Measurements from ENCODE around the gene ORAI1. TPM values are rescaled to one million over a fixed set of nuclear protein-coding genes. Genes with fewer than 3 reads are reported as not detected.

The ORAI1 gene
- total and polyA plus RNA-seq, 2 of the 13 experiments (the other 11 are each of a cell fraction or from before 2014, with no cell fraction given), result 9.2 to 17.2 TPM

- no peak for TF ChIP-seq ATF2 (CRISPR knock-in tag; IDR thresholded peaks at IDR 0.05)
- TF ChIP-seq UBTF (CRISPR knock-in tag; IDR thresholded peaks at IDR 0.05), result peak; percentile 51; the same call in 1 of the 2 replicates
These were observed 47.0 kb upstream of the ORAI1 start (continued) for GRCh38 chr12:121579190-121579791.

GRCh38 chr12:121579981-121580868 lies 46.1 kb upstream of the ORAI1 start:
- no TSS peak for BruUV-seq (replicated peaks)
- in situ Hi-C loops (cut with HindIII; ENCODE audit: extremely low pct_ligation_motif_present, low pct_unique_long_range_greater_than_20kb) (no loop called here), intact Hi-C loops (cut with micrococcal nuclease; ENCODE audit: unreplicated experiment) (loop anchor here (2.0 kb wide), 1 partner anchor 47 kb away; the partner anchor contains the start of gene ORAI1)
- no peaks in the 10 kb centered on the region for H3K36me3 ChIP-seq (replicated peaks in 1 of 2; ENCODE audit: control insufficient read depth in 1 of 2, insufficient read depth in 2 of 2, low read length in 2 of 2)
- H4K20me1 ChIP-seq (ENCODE audit: insufficient read depth, low read length), result no peaks in the 10 kb centered on the region
- under 1% methylated on average over 21 of the region's 54 CpGs for WGBS (ENCODE audit: low lambda C conversion rate)
- ChIA-PET POLR2A (interaction anchor here (0.7 to 2.0 kb wide), 7 partner anchors 10 to 47 kb away, joined by 3 to 6 read pairs (median 3); partner anchors contain the start of gene ORAI1), CTCF (ENCODE audit: low intra/inter-chr PET ratio, low total read pairs) (no interaction called here)
- ATAC-seq (peak; percentile 66), FAIRE-seq (no peak), DNase-seq (ENCODE audit: low spot score) (peak; percentile 34)
- peaks cover 57% of the 10 kb centered on the region for H3K4me1 ChIP-seq (ENCODE audit: insufficient read depth, low read length)
- peak overlapping the region; percentile 62 for H3K27ac ChIP-seq (ENCODE audit: extremely low read length, insufficient read depth, low read length)
- peaks cover 1% of the 10 kb centered on the region for H3K79me2 ChIP-seq (ENCODE audit: insufficient read depth, low read length)
- peak overlapping the region; percentile 91 for H3K4me2 ChIP-seq (ENCODE audit: low read depth, low read length)
- H2AFZ ChIP-seq (ENCODE audit: low read length), result peak overlapping the region; percentile 34
- H3K9ac ChIP-seq (ENCODE audit: insufficient read depth, low read depth, low read length), result peak overlapping the region; percentile 69
- H3K27me3 ChIP-seq (ENCODE audit: control insufficient read depth in 1 of 2, insufficient read depth in 2 of 2, low read length in 2 of 2), result no peaks in the 10 kb centered on the region
- H3K4me3 ChIP-seq (replicated peaks in 1 of 3; ENCODE audit: insufficient read depth in 1 of 3, low read depth in 2 of 3, low read length in 3 of 3), result peak overlapping the region; percentile 70 to 87 (median 74)
- no peaks in the 10 kb centered on the region for H3K9me3 ChIP-seq (ENCODE audit: low read length)
- TF ChIP-seq ZNF44 (CRISPR knock-in tag; IDR thresholded peaks at IDR 0.05) (no peak), KDM5B (CRISPR knock-in tag; IDR thresholded peaks at IDR 0.05; ENCODE audit: borderline replicate concordance) (peak; percentile 64; the same call in 1 of the 2 replicates), FOXO1 (CRISPR knock-in tag; IDR thresholded peaks at IDR 0.05) (0 out of 2 replicates have a peak, but pooled peaks have one; percentile 31), GMEB2 (CRISPR knock-in tag; IDR thresholded peaks at IDR 0.05; ENCODE audit: low read depth) (no peak), ZNF513 (CRISPR knock-in tag; conservative IDR thresholded peaks at IDR 0.05) (no peak), ZNF431 (CRISPR knock-in tag; IDR thresholded peaks at IDR 0.05; ENCODE audit: borderline replicate concordance, low read depth) (no peak), FOXA1 (IDR thresholded peaks at IDR 0.05) (no peak), FOXA1 (CRISPR knock-in tag; IDR thresholded peaks at IDR 0.05) (0 out of 2 replicates have a peak, but pooled peaks have one; percentile 3), MEF2D (CRISPR knock-in tag; IDR thresholded peaks at IDR 0.05) (0 out of 2 replicates have a peak, but pooled peaks have one; percentile 5), IRF2 (CRISPR knock-in tag; IDR thresholded peaks at IDR 0.05) (no peak), AGO2 (optimal IDR thresholded peaks at IDR 0.05; ENCODE audit: low read depth, low read length) (no peak)
